K562 (cell line): Measurements from ENCODE around the gene RTF2. TPM values are rescaled to one million over a fixed set of nuclear protein-coding genes. Genes with fewer than 3 reads are reported as not detected.

Experiments used
- ATAC-seq: fragments of 200-7000 bp; cut with Tn5 transposase; 3 replicates; pipeline ENCODE4 v1.9.1; 2020; ENCODE audit warnings: moderate library complexity
- BruUV-seq: library from RNA; stranded (reverse); fragments of 400-500 nt; replicated peaks from 2 replicates; lab custom pipeline; 2021; lab: Mats Ljungman, UMichigan
- CTCF ChIA-PET: fragments of 300-600 bp; formaldehyde crosslinking; extraction: SDS; loops from one replicate; lab custom pipeline; 2021; ENCODE audit warnings: low intra/inter-chr PET ratio; lab: Yijun Ruan, JAX
- POLR2A ChIA-PET: fragments of 300-600, 350-650 bp; sonication (Branson Sonifier 250); formaldehyde crosslinking; extraction: SDS; loops from one replicate; lab custom pipeline; 2021; ENCODE audit warnings: antibody characterized with exemption, inconsistent platforms; lab: Yijun Ruan, JAX
- DNase-seq, 4 experiments: peaks; one replicate each; pipeline versions ENCODE4 v3.0.0 to v3.0.0-alpha.2; 2011 to 2018; ENCODE audit warnings: low spot score in 3 of 4, mixed read lengths in 3 of 4; ENCODE audit errors: extremely low read depth in 1 of 4
- FAIRE-seq: peaks from 2 replicates; lab custom pipeline; 2011; peaks lifted over from hg19 to GRCh38; lab: Jason Lieb, UNC
- H2AFZ ChIP-seq: 2 replicates; pipeline ENCODE4 v1.6.0; 2011; ENCODE audit warnings: low read depth, low read length, control low read depth, inconsistent platforms
- H3K27ac ChIP-seq: fragments of 200-600 bp; 3 replicates; pipeline ENCODE4 v1.8.0; 2011; ENCODE audit warnings: low read depth, mild to moderate bottlenecking, control low read depth, inconsistent platforms, low read length, moderate library complexity, mixed read lengths; ENCODE audit errors: extremely low read depth
- H3K27me3 ChIP-seq, 2 experiments: fragments of 300-600 bp in 1 of 2; 2 replicates in 1 of 2; 3 replicates in 1 of 2; pipeline versions ENCODE4 v1.6.0 to v1.8.0; 2011; ENCODE audit warnings: inconsistent platforms in 2 of 2, low read length in 2 of 2, mild to moderate bottlenecking in 1 of 2, mixed read lengths in 1 of 2, moderate library complexity in 1 of 2; ENCODE audit not compliant: control insufficient read depth in 2 of 2, insufficient read depth in 2 of 2
- H3K36me3 ChIP-seq: fragments of 300-600 bp; 3 replicates; pipeline ENCODE4 v1.8.0; 2011; ENCODE audit warnings: mild to moderate bottlenecking, low read length, inconsistent platforms; ENCODE audit not compliant: control insufficient read depth, insufficient read depth
- H3K4me1 ChIP-seq, 2 experiments: fragments of 200-600 bp in 1 of 2; replicated peaks in 1 of 2; 2 replicates in 1 of 2; 3 replicates in 1 of 2; pipeline versions ENCODE4 v1.5.1 to v1.8.0; 2011; ENCODE audit warnings: inconsistent platforms in 2 of 2, low read length in 2 of 2, mild to moderate bottlenecking in 1 of 2, mixed read lengths in 1 of 2, moderate library complexity in 1 of 2; ENCODE audit not compliant: control insufficient read depth in 2 of 2, insufficient read depth in 2 of 2
- H3K4me2 ChIP-seq: 2 replicates; pipeline ENCODE4 v1.6.1; 2011; ENCODE audit warnings: low read length, control low read depth, inconsistent platforms, mixed read lengths; ENCODE audit not compliant: insufficient read depth
- H3K4me3 ChIP-seq: fragments of 200-600 bp; sonication (generic), shearing (Covaris generic); 2 replicates; pipeline ENCODE4 v1.5.1; 2016; ENCODE audit warnings: control low read depth, inconsistent platforms
- H3K79me2 ChIP-seq: fragments of 200-600 bp; 3 replicates; pipeline ENCODE4 v1.8.0; 2011; ENCODE audit warnings: low read length, inconsistent platforms; ENCODE audit not compliant: control insufficient read depth, insufficient read depth
- H3K9ac ChIP-seq, 2 experiments: 2 replicates each; pipeline versions ENCODE4 v1.6.0 to v1.6.1; 2011; ENCODE audit warnings: low read depth in 2 of 2, low read length in 2 of 2, control low read depth in 1 of 2, inconsistent platforms in 1 of 2, mild to moderate bottlenecking in 1 of 2, mixed read lengths in 1 of 2; ENCODE audit not compliant: insufficient read depth in 1 of 2
- H3K9me1 ChIP-seq: one replicate; pipeline ENCODE4 v1.6.0; 2011; ENCODE audit warnings: inconsistent platforms, mild to moderate bottlenecking, low read length, moderate library complexity; ENCODE audit not compliant: control insufficient read depth, insufficient read depth
- H3K9me3 ChIP-seq: replicated peaks from 2 replicates; pipeline ENCODE4 v1.5.1; 2011; ENCODE audit warnings: low read depth, low read length, inconsistent platforms; ENCODE audit not compliant: control insufficient read depth, insufficient read depth
- H4K20me1 ChIP-seq: replicated peaks from 2 replicates; pipeline ENCODE4 v1.6.1; 2011; ENCODE audit warnings: low read length, inconsistent platforms, mixed read lengths; ENCODE audit not compliant: control insufficient read depth, insufficient read depth
- ARID2 ChIP-seq: fragments of 450-650 bp; IDR thresholded peaks from 2 replicates; pipeline ENCODE4 v1.6.1; 2017; ENCODE audit warnings: antibody characterized with exemption, mild to moderate bottlenecking
- BRF2 ChIP-seq: IDR thresholded peaks from 3 replicates; pipeline ENCODE4 v1.6.1; 2011; ENCODE audit warnings: borderline replicate concordance, mild to moderate bottlenecking; ENCODE audit not compliant: insufficient read length, insufficient read depth
- GATA2 ChIP-seq: sonication (generic); formaldehyde crosslinking; IDR thresholded peaks from 2 replicates; pipeline ENCODE4 v1.4.0; 2020; ENCODE audit warnings: mild to moderate bottlenecking, missing genetic modification reagents
- ILF3 ChIP-seq: fragments of 450-650 bp; IDR thresholded peaks from 2 replicates; pipeline ENCODE4 v1.6.1; 2018; ENCODE audit warnings: antibody characterized with exemption, mild to moderate bottlenecking, moderate library complexity, borderline replicate concordance
- LEF1 ChIP-seq: fragments of 450-650 bp; IDR thresholded peaks from 2 replicates; pipeline ENCODE4 v1.6.1; 2016; ENCODE audit warnings: mild to moderate bottlenecking
- SAFB ChIP-seq: fragments of 200-400 bp; formaldehyde crosslinking; IDR thresholded peaks from 2 replicates; pipeline ENCODE4 v1.6.1; 2017; ENCODE audit warnings: low read depth, low read length, borderline replicate concordance
- ZBTB49 ChIP-seq: sonication (generic); formaldehyde crosslinking; IDR thresholded peaks from 2 replicates; pipeline ENCODE4 v1.8.0; 2022; ENCODE audit warnings: missing genetic modification reagents, mild to moderate bottlenecking, borderline replicate concordance
- ZNF24 ChIP-seq: fragments of 450-650 bp; IDR thresholded peaks from 2 replicates; pipeline ENCODE4 v1.6.1; 2016
- WGBS: fragments of 100-300 bp; shearing (Covaris generic); methylation state at CpG from one replicate; pipeline ENCODE4 v1.1.6; 2016; ENCODE audit warnings: low coverage, mixed read lengths; ENCODE audit not compliant: insufficient coverage; ENCODE audit errors: missing lambda C conversion rate; 5-methylcytosine and 5-hydroxymethylcytosine counted together
- in situ Hi-C: fragments of 300-500 bp; cut with MboI; formaldehyde crosslinking; loops from 4 replicates; pipeline ENCODE4 v1.15.0; 2018; ENCODE audit warnings: inconsistent platforms, mixed read lengths
- intact Hi-C: fragments of 100-400 bp; cut with micrococcal nuclease; formaldehyde crosslinking; loops from 2 replicates; pipeline ENCODE4 v1.14.2; 2022
- polyA plus RNA-seq, 8 experiments: library from polyadenylated mRNA; depleted of rRNA in 4 of 8; stranded (reverse) in 5 of 8; unstranded in 3 of 8; fragments of >200 nt; fragmentation: Nextera tagmentation in 2 of 8; fragmentation: Illumina TruSeq in 1 of 8; extraction: Ambion mirVana in 2 of 8; extraction: Trizol in 1 of 8; gene quantifications; 2 replicates each; pipeline versions ENCODE4 v1.2.1 to v1.2.3, GENCODE V29; 2011 to 2014; ENCODE audit warnings: inconsistent platforms in 1 of 8, missing spikeins in 1 of 8
- total RNA-seq, 7 experiments: library from RNA; depleted of rRNA in 6 of 7; stranded (reverse); fragments of >200 nt in 6 of 7; fragmentation: Illumina TruSeq in 2 of 7; extraction: Trizol in 2 of 7; gene quantifications; 2 replicates each; pipeline versions ENCODE4 v1.2.1 to v1.2.3, GENCODE V29; 2011 to 2021; ENCODE audit warnings: low replicate concordance in 1 of 7

Gene RTF2
- total and polyA plus RNA-seq, 9 of the 15 experiments (the other 6 are each of a cell fraction or from before 2014, with no cell fraction given) = 67.0 to 177 (median 84.9) TPM

GRCh38 chr20:56487216-56487615, 18.8 kb downstream of the RTF2 start:
- H4K20me1 ChIP-seq = no peaks in the 10 kb centered on the region; the same call in 1 of the 2 replicates
- DNase-seq = no peak
- FAIRE-seq = peak; percentile 11
- ChIA-PET POLR2A (no interaction called here), CTCF (no interaction called here)
- H3K4me3 ChIP-seq = no peak overlapping the region
- no peak overlapping the region for H3K27ac ChIP-seq
- H3K36me3 ChIP-seq = peaks cover 76% of the 10 kb centered on the region
- intact Hi-C loops (no loop called here), in situ Hi-C loops (no loop called here)
- H3K4me1 ChIP-seq = no peaks in the 10 kb centered on the region
- TF ChIP-seq ARID2 (no peak), ZNF24 (no peak), ZBTB49 (CRISPR knock-in tag) (no peak), BRF2 (no peak), SAFB (no peak), GATA2 (CRISPR knock-in tag) (no peak), ILF3 (no peak), LEF1 (no peak)
- H3K27me3 ChIP-seq = no peaks in the 10 kb centered on the region
- H3K9ac ChIP-seq = no peak overlapping the region
- no peak for ATAC-seq
- no peak overlapping the region for H3K4me2 ChIP-seq
- no peaks in the 10 kb centered on the region for H3K79me2 ChIP-seq
- no TSS peak for BruUV-seq
- no peaks in the 10 kb centered on the region for H3K9me1 ChIP-seq
- 87% methylated on average over 11 of the region's 11 CpGs for WGBS
- no peak overlapping the region for H2AFZ ChIP-seq
- no peaks in the 10 kb centered on the region for H3K9me3 ChIP-seq
